NCI-H1417 (cell line): ENCODE results near the gene ATE1.
A peak's percentile ranks its signal among the peaks of the same experiment; 100 is the strongest.
"Not testable (repeated sequence)": the region's sequence is repeated elsewhere in the genome, so short reads cannot be mapped to it uniquely, and the experiment has no call there.

Experiments
- DNase-seq, 3 experiments: peaks; one replicate each; lab custom pipeline; 2025; lab: John Stamatoyannopoulos, UW

Gene ATE1

GRCh38 chr10:121791761-121792160, 136.1 kb downstream of the ATE1 start:
- DNase-seq: no peak

DNA sequence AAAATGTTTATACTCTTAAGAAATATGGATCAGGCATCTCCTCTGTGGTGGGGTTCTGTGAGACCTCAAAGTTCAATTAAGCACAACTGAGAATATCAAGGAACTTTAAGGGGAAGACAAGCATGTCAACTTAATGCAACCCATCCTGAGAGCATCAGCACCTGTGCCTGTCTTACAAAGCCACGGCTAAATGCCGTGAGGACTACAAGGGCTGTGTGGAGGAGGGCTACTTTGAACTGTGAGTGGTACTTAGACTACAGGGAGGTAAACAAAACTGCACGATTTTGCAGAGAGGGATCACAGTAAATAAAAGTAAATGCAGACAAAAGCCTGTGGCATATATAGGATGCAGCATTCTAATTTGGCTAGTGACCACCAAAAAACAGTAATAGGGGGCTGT, 139.1 kb downstream of the ATE1 start:
- peak; percentile 30 to 76 (median 64) for DNase-seq

GRCh38 chr10:121788115-121788514, 139.7 kb downstream of the ATE1 start:
- no peak for DNase-seq

- DNase-seq: no peak
Observed at GRCh38 chr10:121787169-121787568, 140.7 kb downstream of the ATE1 start.

- DNase-seq: no peak
Observed at GRCh38 chr10:121783782-121784372, 144.0 kb downstream of the ATE1 start.

GRCh38 chr10:121781101-121781500, 146.7 kb downstream of the ATE1 start:
- DNase-seq: no peak

GRCh38 chr10:121774813-121775212, 153.0 kb downstream of the ATE1 start:
- DNase-seq: no peak

DNA sequence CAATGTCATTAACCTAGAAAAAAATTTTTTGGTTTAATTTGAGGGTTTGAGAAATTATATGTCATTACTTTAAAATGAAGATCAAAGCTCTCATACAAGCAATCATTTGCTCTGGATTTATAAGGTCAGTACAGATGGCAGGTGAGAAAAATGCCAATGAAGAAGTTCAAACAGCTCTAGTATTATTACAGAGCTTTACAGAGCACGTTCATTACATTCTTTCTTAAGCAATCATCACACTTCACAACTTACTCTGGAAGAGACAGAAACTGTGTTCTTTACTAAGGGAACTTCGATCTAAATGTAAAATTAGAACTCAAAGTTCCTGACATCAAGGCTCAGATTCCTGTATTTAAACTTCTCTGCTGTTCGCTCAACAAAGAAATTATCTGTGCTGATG, 153.4 kb downstream of the ATE1 start:
- no peak for DNase-seq

DNA sequence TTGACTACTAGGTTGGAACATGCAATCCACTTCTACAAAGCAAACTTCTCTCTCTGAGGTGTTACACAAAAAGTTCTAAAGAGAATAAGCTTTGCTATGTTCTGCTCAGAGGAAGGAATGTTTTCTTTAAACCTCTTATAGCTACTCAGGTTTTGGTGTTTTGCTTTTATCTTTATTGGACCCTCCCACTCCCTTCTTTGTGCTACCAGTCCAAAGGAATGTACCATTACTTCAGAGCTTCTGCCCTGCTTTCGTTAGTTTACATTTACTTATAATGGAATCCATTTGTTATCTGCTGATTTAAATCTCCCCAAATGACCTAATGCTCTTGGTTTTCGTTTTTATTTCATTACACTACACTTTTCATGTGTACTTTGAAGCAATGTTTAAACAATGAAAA, 154.9 kb downstream of the ATE1 start:
- no peak for DNase-seq

- no peak for DNase-seq
Observed at GRCh38 chr10:121772406-121772805, 155.4 kb downstream of the ATE1 start.

DNA sequence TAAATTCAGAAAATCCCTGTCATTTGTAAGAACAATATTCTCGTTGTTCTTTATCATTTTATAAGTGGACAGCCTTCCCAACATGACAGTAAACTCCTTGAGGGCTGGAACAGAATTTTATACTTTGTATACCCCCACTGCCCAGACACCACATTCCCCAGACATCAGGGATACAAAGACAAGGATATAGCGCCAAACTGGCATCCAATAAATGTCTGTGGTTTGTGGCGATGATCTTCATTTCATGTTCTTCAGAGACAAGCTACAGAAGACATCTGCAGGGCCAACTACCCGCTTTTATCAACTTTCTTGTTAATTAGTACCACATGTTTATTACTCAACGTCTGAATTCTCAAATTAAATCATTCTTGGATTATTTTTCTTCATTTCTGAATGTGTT, 155.9 kb downstream of the ATE1 start:
- no peak for DNase-seq

DNA sequence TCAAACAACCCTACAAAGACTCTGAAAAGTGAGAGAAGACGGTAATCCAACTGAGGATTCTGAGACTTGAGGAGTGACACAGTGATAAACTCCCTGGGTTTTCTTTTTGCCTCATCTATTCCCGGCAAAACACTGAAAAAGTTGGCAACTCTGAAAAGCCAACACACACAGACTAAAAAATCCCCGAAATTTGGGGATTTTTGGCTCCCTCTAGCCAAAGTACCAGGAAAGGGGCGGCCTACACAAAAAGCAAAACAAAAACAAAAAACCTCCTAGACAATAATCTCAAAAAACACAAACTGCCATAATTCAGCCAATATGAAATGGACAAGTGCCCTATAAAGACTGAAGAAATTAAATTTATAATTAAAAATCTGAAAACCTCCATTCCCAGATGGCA, 161.4 kb downstream of the ATE1 start:
- DNase-seq: no peak

GRCh38 chr10:121765204-121765603, 162.6 kb downstream of the ATE1 start:
- no peak for DNase-seq

DNA sequence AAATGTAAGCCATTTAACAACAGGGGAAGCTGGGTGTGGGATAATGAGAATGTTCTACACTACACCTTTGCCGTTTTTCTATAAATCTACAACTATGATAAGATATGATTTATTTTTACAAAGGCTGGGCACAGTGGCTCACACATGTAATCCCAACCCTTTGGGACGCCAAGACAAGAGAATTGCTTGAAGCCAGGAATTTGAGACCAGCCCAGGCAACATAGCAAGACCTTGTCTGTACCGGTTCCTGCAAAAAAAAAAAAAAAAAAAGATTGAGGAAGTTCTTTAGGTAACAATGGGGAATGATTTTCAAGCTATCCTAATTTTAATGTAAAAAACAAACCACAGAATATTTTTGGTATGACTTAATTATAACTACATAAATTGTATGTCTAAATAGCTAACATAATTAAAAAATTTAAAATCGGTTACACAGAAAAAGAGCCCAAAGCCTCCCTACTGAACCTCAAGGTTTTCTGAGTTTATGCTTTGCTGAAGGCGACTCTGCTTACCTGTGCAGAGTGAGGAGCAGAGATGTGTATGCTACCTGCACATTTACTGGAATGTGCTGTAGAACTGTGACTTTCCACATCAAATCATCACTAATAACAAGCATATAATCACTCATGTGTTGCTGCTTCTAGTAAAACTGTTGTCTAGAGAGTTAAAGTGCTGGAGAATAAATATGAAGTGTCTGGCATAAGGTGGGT, 163.4 kb downstream of the ATE1 start:
- DNase-seq: no peak

- not testable (repeated sequence) for DNase-seq
Observed at GRCh38 chr10:121757241-121757640, 170.6 kb downstream of the ATE1 start.

DNA sequence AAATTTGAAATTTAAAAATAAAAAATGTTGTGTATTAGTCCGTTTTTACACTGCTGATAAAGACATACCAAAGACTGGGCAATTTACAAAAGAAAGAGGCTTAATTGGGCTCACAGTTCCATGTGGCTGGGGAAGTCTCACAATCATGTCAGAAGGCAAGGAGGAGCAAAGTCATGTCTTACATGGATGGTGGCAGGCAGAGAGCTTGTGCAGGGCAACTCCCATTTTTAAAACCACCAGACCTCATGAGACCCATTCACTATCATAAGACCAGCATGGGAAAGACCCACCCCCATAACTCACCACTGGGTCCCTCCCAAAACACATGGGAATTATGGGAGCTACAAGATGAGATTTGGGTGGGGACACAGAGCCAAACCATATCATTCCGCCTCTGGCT, 172.3 kb downstream of the ATE1 start:
- not testable (repeated sequence) for DNase-seq

DNA sequence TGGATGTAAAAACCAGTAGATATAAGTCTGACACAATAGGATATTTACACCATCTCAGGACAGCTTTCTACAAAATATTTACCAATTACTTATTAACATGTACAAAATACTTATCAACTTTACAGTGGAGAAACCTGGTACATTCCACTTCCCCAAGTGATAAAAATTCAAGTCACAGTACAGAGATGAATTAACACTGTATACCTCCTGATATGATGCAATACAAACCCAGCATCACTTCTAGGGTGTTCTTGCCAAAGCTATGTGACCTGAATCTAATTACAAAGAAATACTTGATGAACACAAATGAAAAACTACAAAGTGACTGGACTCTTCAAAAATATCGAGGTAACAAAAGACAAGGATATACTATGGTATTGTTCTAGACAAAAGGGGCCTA, 173.2 kb downstream of the ATE1 start:
- no peak for DNase-seq

DNA sequence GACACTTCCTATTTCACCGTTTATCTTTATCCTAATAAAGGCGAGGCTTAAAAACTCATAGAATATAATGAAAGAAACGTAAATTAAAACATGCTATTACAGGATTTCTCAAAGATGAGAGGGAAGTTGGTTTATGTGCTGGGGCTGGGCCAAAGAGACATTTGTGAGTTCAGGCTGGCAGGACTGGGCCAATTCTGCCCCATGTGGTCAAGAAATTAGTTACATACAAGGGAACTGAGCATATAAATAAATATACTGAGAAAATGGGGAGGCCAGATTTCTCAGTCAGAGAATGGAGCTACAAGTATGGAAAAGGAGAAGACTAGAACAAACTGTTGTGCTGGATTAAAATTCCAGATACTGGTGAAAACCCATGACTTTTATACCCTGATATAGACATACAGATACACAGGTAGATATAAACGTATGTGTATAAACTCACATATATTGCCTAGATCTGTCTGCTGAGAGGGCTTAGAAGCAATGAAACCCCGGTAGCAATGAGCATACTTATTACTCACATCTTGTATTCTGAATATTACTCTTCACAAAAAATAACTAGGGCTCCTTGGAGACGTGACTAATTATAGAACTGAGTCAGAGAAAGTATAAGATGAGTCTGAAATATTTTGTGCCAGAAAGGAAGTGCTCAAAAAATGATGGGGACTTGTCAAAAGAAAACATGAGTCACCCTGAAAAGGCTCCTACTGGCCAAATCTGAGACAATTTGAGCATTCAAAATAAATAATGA, 173.9 kb downstream of the ATE1 start:
- DNase-seq: no peak

DNA sequence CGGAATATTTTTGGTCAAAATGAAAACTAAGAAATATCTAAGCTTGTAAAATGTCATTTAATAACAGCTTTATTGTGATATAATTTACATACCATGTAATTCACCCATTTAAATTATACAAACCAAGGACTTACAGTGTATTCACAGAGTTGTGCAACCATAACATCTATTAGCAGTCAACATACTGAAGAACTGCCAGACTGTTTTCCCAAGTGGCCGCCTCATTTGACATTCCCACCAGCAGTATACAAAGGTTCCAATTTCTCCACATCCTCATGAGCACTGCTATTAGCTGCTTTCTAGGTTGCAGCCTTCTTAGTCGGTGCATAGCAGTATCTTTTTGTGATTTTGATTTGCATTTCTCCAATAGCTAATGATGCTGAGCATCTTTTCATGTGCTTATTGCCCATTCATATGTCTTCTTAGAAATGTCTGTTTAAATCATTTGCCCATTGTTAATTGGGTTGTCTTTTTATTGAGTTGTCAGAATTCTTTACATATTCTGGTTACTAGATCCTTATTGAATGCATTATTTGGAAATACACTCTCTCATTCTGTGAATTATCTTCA, 176.6 kb downstream of the ATE1 start:
- DNase-seq: no peak

DNA sequence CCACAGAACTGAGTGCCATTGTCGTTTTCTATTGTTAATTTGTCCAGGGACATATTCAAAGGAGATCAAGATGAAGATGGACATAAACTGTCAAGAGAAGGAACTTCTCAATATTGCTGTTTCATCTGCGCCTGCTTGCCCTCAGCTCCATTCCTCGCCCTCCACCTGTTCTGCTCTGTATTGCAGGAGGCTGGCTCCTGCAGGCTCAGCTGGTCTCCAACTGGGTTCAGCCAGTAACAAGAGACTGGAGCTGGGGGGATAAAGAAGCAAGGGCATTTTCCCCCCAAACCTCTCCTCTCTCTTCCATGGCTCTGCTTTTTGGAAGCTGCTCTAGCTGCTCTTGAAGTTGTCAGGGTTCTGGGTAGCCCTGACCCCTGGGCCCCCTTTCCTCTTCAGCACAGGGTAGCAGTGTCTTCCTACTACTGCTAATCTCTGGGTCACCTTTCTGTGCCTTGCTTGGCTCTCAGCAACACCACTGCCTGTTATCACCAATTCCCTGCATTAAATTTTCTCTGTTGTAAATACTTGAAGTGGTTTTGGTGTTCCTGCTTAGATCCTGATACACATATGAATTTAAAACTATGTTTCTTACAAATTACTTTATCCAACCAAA, 180.6 kb downstream of the ATE1 start:
- DNase-seq: no peak

DNA sequence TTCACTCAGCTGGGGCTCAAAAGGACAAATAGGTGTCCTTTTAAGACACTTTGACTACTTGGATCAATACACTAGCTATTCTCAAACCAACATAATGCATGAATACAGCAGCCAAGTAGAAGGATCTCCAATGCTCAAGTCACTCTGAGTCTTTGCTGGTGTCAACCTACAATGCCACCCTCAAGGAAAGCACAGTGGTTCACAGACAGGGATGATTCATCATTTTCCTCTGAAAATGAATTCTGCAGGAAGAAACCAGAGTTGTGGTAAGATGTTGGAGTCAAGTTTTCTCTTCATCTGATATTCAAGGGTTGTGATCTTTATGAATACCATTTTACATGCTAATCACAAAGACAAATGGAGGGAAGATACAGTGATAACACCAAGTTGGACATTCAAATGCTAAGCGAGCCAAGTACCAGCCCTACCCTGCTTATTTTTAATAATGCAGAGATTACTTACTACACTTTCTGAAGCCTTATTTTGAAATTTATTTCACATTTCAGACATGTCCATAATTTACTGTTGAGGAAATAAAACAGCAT, 186.5 kb downstream of the ATE1 start:
- DNase-seq: no peak

DNA sequence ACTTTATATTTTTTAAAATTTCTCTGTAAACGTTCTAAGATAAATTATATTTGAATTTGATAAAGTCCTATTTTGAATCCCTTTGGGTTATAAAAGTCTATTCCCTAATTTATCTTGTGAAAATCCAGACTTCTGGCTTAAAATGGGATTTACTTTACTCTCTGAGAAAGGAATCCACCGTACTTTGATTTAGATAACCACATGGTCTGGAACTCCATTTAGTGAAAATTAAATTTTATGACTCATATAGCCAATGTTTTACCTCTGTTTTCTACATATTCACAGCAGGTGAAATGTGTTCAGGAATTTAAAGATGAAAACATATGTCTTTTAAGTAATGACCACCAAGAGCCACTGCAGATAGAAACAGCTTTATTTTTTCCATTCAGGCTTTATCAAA, 187.8 kb downstream of the ATE1 start:
- DNase-seq: no peak
